Tibial nerve (tissue), 4 donors: ENCODE results near the gene SPTBN5.

Source experiments
- EP300 ChIP-seq, 2 donors: sonication (generic); formaldehyde crosslinking; IDR thresholded peaks; one replicate each; pipeline ENCODE4 v1.6.1; 2017; ENCODE audit warnings: antibody characterized with exemption in 2 of 2, mild to moderate bottlenecking in 1 of 2
- POLR2A ChIP-seq, 2 donors: fragments of 450-650 bp; IDR thresholded peaks; one replicate each; pipeline ENCODE4 v1.6.1; 2017; ENCODE audit warnings: antibody characterized with exemption in 2 of 2, mild to moderate bottlenecking in 2 of 2, moderate library complexity in 2 of 2
- TF ChIP-seq, protein P1 (sequence below), 5 experiments: fragments of 200-600 bp in 3 of 5; fragments of 450-650 bp in 2 of 5; sonication (generic) in 3 of 5; IDR thresholded peaks; one replicate each; pipeline ENCODE4 v1.5.1; 2016 to 2019; ENCODE audit warnings: antibody characterized with exemption in 5 of 5, mild to moderate bottlenecking in 3 of 5, moderate library complexity in 2 of 5

DNA sequence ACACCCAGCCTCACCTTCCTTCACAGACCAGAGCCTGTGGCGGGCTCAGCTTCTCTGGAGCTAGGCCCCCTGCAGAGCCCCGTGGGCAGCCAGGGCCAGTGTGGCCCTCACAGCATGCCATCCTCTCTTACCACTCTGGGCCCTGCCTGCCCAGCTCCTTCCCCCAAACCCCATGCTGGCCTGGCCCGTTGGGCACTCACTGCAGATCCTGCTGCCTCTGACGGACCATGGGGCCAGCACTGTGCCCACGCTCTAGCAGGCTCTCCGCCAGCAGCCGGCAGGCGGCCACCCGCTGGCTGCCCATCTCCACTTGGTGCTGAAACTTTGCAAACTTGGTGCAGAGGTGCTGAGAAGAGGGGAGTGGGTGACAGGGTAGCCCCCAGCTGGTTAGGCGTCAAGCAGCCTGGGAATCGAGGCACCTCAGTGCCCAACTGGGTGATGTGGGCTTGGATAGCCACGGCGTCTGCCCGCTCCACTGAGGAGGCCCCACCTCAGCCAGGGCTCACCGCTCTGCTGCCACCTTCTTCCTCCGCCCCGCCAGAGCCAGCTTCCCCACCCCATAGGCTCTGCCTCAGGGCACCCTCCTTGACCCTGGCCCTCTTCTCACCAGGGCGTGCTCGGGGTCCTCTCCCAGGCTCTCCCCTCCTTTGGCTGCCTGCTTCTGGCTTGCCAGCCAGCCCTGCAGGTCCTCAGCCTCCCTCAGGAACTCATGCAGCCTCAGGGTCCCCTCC, 22.5 kb downstream of the SPTBN5 start:
- TF ChIP-seq EP300 (IDR thresholded peaks at IDR 0.05) (no peak), POLR2A (IDR thresholded peaks at IDR 0.05) (no peak)
- TF ChIP-seq, protein P1, sequence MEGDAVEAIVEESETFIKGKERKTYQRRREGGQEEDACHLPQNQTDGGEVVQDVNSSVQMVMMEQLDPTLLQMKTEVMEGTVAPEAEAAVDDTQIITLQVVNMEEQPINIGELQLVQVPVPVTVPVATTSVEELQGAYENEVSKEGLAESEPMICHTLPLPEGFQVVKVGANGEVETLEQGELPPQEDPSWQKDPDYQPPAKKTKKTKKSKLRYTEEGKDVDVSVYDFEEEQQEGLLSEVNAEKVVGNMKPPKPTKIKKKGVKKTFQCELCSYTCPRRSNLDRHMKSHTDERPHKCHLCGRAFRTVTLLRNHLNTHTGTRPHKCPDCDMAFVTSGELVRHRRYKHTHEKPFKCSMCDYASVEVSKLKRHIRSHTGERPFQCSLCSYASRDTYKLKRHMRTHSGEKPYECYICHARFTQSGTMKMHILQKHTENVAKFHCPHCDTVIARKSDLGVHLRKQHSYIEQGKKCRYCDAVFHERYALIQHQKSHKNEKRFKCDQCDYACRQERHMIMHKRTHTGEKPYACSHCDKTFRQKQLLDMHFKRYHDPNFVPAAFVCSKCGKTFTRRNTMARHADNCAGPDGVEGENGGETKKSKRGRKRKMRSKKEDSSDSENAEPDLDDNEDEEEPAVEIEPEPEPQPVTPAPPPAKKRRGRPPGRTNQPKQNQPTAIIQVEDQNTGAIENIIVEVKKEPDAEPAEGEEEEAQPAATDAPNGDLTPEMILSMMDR (IDR thresholded peaks at IDR 0.05), result no peak
